Smooth muscle cell of the coronary artery (primary cell): ENCODE results near the gene PCNT. TPM values are rescaled to one million over a fixed set of nuclear protein-coding genes. Genes with fewer than 3 reads are reported as not detected.

Experiments used
- total RNA-seq: library from RNA; depleted of rRNA; stranded (reverse); fragments of >200 nt; gene quantifications from 2 replicates; pipeline ENCODE4 v1.2.3, GENCODE V29; 2014; ENCODE audit warnings: low replicate concordance

Gene PCNT, protein sequence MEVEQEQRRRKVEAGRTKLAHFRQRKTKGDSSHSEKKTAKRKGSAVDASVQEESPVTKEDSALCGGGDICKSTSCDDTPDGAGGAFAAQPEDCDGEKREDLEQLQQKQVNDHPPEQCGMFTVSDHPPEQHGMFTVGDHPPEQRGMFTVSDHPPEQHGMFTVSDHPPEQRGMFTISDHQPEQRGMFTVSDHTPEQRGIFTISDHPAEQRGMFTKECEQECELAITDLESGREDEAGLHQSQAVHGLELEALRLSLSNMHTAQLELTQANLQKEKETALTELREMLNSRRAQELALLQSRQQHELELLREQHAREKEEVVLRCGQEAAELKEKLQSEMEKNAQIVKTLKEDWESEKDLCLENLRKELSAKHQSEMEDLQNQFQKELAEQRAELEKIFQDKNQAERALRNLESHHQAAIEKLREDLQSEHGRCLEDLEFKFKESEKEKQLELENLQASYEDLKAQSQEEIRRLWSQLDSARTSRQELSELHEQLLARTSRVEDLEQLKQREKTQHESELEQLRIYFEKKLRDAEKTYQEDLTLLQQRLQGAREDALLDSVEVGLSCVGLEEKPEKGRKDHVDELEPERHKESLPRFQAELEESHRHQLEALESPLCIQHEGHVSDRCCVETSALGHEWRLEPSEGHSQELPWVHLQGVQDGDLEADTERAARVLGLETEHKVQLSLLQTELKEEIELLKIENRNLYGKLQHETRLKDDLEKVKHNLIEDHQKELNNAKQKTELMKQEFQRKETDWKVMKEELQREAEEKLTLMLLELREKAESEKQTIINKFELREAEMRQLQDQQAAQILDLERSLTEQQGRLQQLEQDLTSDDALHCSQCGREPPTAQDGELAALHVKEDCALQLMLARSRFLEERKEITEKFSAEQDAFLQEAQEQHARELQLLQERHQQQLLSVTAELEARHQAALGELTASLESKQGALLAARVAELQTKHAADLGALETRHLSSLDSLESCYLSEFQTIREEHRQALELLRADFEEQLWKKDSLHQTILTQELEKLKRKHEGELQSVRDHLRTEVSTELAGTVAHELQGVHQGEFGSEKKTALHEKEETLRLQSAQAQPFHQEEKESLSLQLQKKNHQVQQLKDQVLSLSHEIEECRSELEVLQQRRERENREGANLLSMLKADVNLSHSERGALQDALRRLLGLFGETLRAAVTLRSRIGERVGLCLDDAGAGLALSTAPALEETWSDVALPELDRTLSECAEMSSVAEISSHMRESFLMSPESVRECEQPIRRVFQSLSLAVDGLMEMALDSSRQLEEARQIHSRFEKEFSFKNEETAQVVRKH (N-terminal part only)
- 10.2 and 14.1 TPM in 2 replicates for total RNA-seq

DNA sequence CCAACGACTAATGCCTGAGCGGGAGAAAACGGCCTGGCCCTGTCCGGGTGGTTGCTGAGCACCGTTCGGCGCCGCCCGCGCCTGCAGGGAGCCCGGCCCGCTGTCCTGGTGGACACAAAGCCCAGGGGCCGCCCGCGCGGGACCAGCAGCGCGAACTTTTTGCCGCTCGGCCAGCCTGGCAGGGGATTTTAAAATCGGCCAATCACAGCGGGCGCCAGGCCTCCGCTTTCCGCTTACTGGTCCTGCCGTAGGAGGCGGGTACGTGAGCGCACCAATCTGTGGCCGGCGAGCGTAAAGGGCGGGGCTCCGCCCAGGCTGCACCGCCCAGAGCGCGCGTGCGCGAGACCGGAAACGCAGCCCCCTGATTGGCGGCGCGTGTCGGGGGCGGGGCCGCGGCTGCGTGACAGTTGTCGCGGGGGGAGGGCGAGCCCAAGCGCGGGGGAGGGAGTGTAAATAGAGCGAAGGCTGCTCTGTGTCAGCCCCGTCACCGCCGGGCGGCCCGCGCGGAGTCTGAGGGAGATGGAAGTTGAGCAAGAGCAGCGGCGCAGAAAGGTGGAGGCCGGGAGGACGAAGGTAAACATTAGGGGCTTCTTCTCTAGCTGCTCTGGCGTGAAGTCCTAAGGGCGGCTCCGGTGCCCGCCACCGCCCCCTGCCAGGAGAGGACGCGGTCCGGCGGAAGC, at the start of gene PCNT, which contains the start of gene C21orf58:
Gene PCNT, plus strand, starts transcription at position 447 of the 680 bp plus-strand sequence. Its CDS starts 73 bp downstream, at position 520.
Gene C21orf58, minus strand, starts transcription at position 161 of the 680 bp plus-strand sequence. CDS start 1,132 bp downstream, outside the sequence.

DNA sequence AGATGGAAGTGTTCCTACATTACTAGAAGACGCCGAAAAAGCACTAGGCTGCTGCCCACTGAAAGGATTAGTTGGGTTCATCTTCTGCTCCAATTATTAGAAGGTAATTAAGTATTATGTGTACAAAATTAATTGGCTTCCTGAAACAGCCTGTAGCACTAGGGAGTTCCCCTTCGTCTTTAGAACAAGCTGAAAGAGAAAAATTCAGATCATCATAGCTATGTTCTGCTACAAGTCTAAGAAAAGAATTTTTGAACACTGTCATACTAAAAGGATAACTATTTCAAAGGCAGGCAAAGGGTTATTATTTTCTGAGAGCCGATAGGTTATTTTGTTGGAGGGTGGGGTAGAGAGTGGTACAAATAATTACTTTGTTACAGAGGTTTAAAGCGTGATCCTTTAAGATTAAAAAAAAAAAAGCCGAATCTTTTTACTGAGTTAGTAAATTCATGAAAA, 38.7 kb upstream of the PCNT start, which contains the start of gene MCM3AP:
Gene MCM3AP, minus strand, starts transcription at position 406 of the 456 bp plus-strand sequence. Its CDS starts 325 bp downstream, at position 81.

DNA sequence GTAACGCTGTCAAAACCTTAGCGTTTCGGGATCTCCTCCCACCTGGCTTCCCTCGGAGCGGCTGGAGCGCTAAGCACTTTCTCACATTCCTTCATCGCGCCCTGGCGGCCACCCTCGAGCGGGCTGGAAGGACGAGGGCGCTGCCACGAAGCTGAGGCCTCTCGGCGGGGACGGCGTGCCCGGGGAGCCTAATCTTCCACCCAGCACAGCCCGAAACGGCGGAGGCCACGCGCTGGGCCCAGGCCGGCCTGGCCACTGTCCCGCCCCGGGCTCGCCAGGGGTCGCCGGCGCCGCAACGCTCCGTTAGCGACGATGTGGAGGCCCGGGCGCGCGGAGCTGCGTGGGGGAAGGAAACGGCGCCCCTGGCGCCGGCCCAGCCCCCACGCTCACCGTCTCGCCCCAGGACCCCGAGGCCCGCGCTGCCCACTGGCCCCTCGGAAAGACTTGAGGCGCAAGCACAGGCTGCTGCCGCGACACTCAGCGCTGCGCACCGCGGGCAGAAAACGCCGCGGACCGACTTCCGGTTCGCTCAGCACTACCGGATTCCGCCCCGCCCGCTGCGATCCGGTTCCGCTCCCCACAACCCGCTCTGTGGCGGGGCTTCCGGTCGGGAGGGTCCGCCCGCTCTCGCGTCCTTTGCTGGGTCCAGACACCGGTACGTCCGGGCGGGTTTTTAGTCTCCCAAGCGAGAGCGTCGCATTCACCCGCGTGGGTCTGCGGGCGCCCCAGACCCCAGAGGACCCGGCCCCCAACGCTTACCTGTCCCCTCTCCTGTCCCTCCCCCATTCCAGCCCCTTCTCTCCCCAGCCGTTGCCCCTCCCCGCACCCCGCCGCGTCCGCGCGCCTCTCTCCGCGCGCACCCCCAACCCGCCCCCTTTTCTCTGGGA, 38.0 kb upstream of the PCNT start, which contains the start of gene YBEY:
Gene YBEY, plus strand, starts transcription at position 582 of the 887 bp plus-strand sequence. CDS start 572 bp downstream, outside the sequence.

DNA sequence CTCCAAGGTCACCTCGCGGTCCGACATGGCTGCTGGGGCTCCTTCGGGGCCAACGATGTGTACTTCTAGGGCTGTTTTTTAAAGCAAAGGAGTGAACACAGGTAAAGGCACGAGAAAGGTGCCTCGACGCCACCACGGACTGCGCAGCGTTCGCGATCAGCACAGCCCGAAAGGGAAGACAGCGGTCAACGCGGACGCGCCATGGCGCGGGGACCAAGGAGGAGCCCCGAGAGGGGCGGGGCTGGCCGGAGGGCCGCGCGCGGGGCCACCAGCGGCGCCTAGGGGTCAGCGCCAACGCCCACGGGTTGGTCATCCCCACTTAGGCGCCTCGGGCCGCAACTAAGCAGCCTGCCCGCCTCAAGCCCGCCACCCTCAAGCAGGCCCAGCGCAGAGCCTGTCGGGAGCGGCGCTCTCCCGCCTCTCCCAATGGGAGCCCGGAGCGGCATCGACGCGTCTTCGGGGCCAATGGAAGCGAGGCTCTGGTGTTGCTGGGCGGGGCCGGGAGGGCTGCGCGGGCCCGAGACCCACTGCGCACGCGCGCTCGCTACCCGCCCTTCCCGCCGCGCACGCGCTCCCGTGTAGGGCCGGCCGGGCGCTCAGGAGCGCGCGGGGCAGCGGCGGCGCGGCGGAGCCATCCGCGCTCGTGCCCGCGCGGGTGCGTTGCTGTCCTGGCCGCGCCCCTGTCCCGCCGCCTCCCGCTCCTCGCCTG, 134.5 kb downstream of the PCNT start, which contains the start of gene DIP2A:
Gene DIP2A, plus strand, starts transcription at position 577 of the 709 bp plus-strand sequence. CDS start 241 bp downstream, outside the sequence.

Other genes starting within 250 kb of the PCNT start
- gene COL6A2, start 226.0 kb upstream of the PCNT start, total RNA-seq: 474 and 2,898 TPM in 2 replicates
- 0.08 TPM in 1 of 2 replicates, not detected in the other for gene FTCD, start 168.6 kb upstream of the PCNT start, total RNA-seq
- 1.4 and 5.8 TPM in 2 replicates for gene SPATC1L, start 139.7 kb upstream of the PCNT start, total RNA-seq
- gene LSS, start 95.4 kb upstream of the PCNT start, total RNA-seq: 75.1 and 80.9 TPM in 2 replicates
- 44.2 and 54.5 TPM in 2 replicates for gene MCM3AP, start 38.5 kb upstream of the PCNT start, total RNA-seq
- 10.8 and 16.5 TPM in 2 replicates for gene YBEY, start 37.8 kb upstream of the PCNT start, total RNA-seq
- gene C21orf58, start 286 bp upstream of the PCNT start, total RNA-seq: 0.47 and 2.6 TPM in 2 replicates
- 17.0 and 23.6 TPM in 2 replicates for gene DIP2A, start 134.7 kb downstream of the PCNT start, total RNA-seq